ENCODE data around the gene CTNNB1. TPM values are rescaled to one million over a fixed set of nuclear protein-coding genes. Genes with fewer than 3 reads are reported as not detected.

CTNNB1 gene
- total RNA-seq, 2 experiments from 2014 or later, result 157 to 201 TPM

DNA sequence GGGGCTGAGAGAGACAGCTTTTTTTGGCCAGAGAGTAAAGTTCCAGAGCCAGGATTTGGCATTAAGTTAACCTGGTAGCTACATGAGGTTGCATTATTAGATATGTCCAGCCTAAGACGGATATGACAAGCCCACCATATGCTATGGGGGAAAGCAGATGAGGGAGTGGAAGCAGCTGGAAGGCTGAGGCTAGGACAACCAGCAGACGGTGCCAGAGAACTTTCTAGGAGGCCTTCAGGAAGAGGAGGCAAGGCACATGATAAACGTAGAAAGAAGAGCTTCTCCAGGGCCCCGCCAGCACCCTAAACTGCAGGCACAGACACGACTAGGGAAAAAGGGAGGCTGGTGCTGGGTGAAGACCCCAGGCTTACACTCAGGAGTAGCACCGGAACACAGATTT is 87.0 kb downstream of the CTNNB1 start:
- H3K79me2 ChIP-seq (ENCODE audit: insufficient read depth, low read depth, low read length), result no peaks in the 10 kb centered on the region
- TF ChIP-seq EZH2phosphoT487 (IDR thresholded peaks at IDR 0.05; ENCODE audit: borderline replicate concordance, low read depth, low read length) (no peak), CTCF (conservative IDR thresholded peaks at IDR 0.05; ENCODE audit: low read length) (no peak)
- CTCF ChIA-PET (ENCODE audit: unreplicated experiment), result no interaction called here

GRCh38 chr3:41288785-41289184 is 89.5 kb downstream of the CTNNB1 start:
- TF ChIP-seq CTCF (conservative IDR thresholded peaks at IDR 0.05; ENCODE audit: low read length), result no peak
- TF ChIP-seq EZH2phosphoT487 (IDR thresholded peaks at IDR 0.05; ENCODE audit: borderline replicate concordance, low read depth, low read length), result no peak
- POLR2A ChIA-PET, result interaction anchor here (0.5 kb wide), 1 partner anchor 73 kb away, joined by 3 read pairs; no protein-coding TSS in a partner anchor
- H3K36me3 ChIP-seq (ENCODE audit: insufficient read depth, low read length), result no peaks in the 10 kb centered on the region
- H3K9me3 ChIP-seq (ENCODE audit: low read length), result no peaks in the 10 kb centered on the region
- H4K20me1 ChIP-seq (ENCODE audit: insufficient read depth, low read length), result no peaks in the 10 kb centered on the region
- CTCF ChIA-PET (ENCODE audit: unreplicated experiment), result no interaction called here
- no peak overlapping the region for H3K27ac ChIP-seq (ENCODE audit: low read depth, low read length, poor library complexity, severe bottlenecking)
- DNase-seq (ENCODE audit: low spot score), result no peak
- no peak overlapping the region for H2AFZ ChIP-seq (ENCODE audit: low read length)
- intact Hi-C loops (cut with micrococcal nuclease; ENCODE audit: unreplicated experiment), result no loop called here
- no TSS peak for BruUV-seq (replicated peaks)
- H3K4me2 ChIP-seq (ENCODE audit: low read length), result no peak overlapping the region
- no peaks in the 10 kb centered on the region for H3K4me1 ChIP-seq (ENCODE audit: insufficient read depth, low read length, poor library complexity, severe bottlenecking)
- no peaks in the 10 kb centered on the region for H3K9me2 ChIP-seq (ENCODE audit: insufficient read depth, low read length)
- H3K79me2 ChIP-seq (ENCODE audit: insufficient read depth, low read depth, low read length), result no peaks in the 10 kb centered on the region
- no peak overlapping the region for H3K4me3 ChIP-seq (ENCODE audit: low read depth, low read length, poor library complexity, severe bottlenecking)

More for the DNA sequence above, 87.0 kb downstream of the CTNNB1 start:
- intact Hi-C loops (cut with micrococcal nuclease; ENCODE audit: unreplicated experiment), result no loop called here
- no peak overlapping the region for H3K4me2 ChIP-seq (ENCODE audit: low read length)
- H3K9me2 ChIP-seq (ENCODE audit: insufficient read depth, low read length), result no peaks in the 10 kb centered on the region
- no peaks in the 10 kb centered on the region for H3K36me3 ChIP-seq (ENCODE audit: insufficient read depth, low read length)
- H3K9me3 ChIP-seq (ENCODE audit: low read length), result no peaks in the 10 kb centered on the region
- no peak for DNase-seq (ENCODE audit: low spot score)
- POLR2A ChIA-PET, result interaction anchor here (0.6 kb wide), 1 partner anchor 421 kb away, joined by 3 read pairs; no protein-coding TSS in a partner anchor
- no TSS peak for BruUV-seq (replicated peaks)
- H3K27ac ChIP-seq (ENCODE audit: low read depth, low read length, poor library complexity, severe bottlenecking), result no peak overlapping the region
- no peak overlapping the region for H3K4me3 ChIP-seq (ENCODE audit: low read depth, low read length, poor library complexity, severe bottlenecking)
- H2AFZ ChIP-seq (ENCODE audit: low read length), result no peak overlapping the region
- no peaks in the 10 kb centered on the region for H3K4me1 ChIP-seq (ENCODE audit: insufficient read depth, low read length, poor library complexity, severe bottlenecking)
- no peaks in the 10 kb centered on the region for H4K20me1 ChIP-seq (ENCODE audit: insufficient read depth, low read length)

Small RNAs within 50 kb of the gene (small RNA-seq; reads per million reads assigned to genes)
- gene MRPS31P1, result not detected

Measured in OCI-LY7 (cell line).